ENCODE measurements around the gene DISC1. TPM values are rescaled to one million over a fixed set of nuclear protein-coding genes. Genes with fewer than 3 reads are reported as not detected.
"Not testable (repeated sequence)": the region's sequence is repeated elsewhere in the genome, so short reads cannot be mapped to it uniquely, and the experiment has no call there.

DISC1 gene
- total RNA-seq, 5 donors from 2014 or later (not counting 1 experiment from before 2014, with no cell fraction given): 12.9 to 37.0 (median 14.6) TPM

GRCh38 chr1:231776010-231776756 lies 149.6 kb downstream of the DISC1 start:
- POLR2A ChIA-PET: interaction anchor here in 1 of 2 donors (0.6 kb wide), 1 partner anchor 9 kb away, joined by 4 read pairs; no protein-coding TSS in a partner anchor
- CTCF ChIA-PET: interaction anchor here in 1 of 2 donors (1.0 kb wide), 1 partner anchor 19 kb away, joined by 3 read pairs; no protein-coding TSS in a partner anchor
- Mint-ChIP-seq H3K27me3 (no peaks in the 10 kb centered on the region), H3K27ac (no peak overlapping the region), H3K4me3 (no peak overlapping the region), H3K9me3 (no peaks in the 10 kb centered on the region), H3K4me1 (no peaks in the 10 kb centered on the region), H3K36me3 (peaks cover 42% of the 10 kb centered on the region)
- H3K27me3 ChIP-seq (replicated peaks in 1 of 2; ENCODE audit: control insufficient read depth in 2 of 2, extremely low read depth in 1 of 2, insufficient read depth in 2 of 2, low read length in 1 of 2): no peaks in the 10 kb centered on the region
- no peak for DNase-seq
- no peak overlapping the region for H3K4me3 ChIP-seq (ENCODE audit: control insufficient read depth in 1 of 2, extremely low read depth in 1 of 2, low read length in 1 of 2)
- H3K27ac ChIP-seq (ENCODE audit: low read length): no peak overlapping the region
- H3K36me3 ChIP-seq (ENCODE audit: control insufficient read depth in 2 of 2, extremely low read depth in 1 of 2, insufficient read depth in 1 of 2, low read length in 1 of 2): peaks cover 8 to 11% of the 10 kb centered on the region in 2 donors
- WGBS (ENCODE audit: insufficient coverage): 81% methylated on average over 6 of the region's 10 CpGs
- no peak for ATAC-seq (replicated peaks in 1 of 4)
- H3K4me1 ChIP-seq (ENCODE audit: control insufficient read depth in 1 of 2, extremely low read depth in 1 of 2, insufficient read depth in 2 of 2, low read length in 2 of 2): no peaks in the 10 kb centered on the region
- no peaks in the 10 kb centered on the region for H3K9me3 ChIP-seq

- H3K36me3 ChIP-seq (ENCODE audit: control insufficient read depth in 2 of 2, extremely low read depth in 1 of 2, insufficient read depth in 1 of 2, low read length in 1 of 2): peaks cover 5 to 8% of the 10 kb centered on the region in 2 donors
- 90% methylated on average over 3 of the region's 5 CpGs for WGBS (ENCODE audit: insufficient coverage)
- POLR2A ChIA-PET: interaction anchor here in 1 of 2 donors (0.6 kb wide), 1 partner anchor 9 kb away, joined by 4 read pairs; no protein-coding TSS in a partner anchor
- H3K36me3 Mint-ChIP-seq: peaks cover 39% of the 10 kb centered on the region
- no peak overlapping the region for H3K27ac ChIP-seq (ENCODE audit: low read length)
- no peak overlapping the region for H3K4me3 Mint-ChIP-seq
- H3K9me3 ChIP-seq: no peaks in the 10 kb centered on the region
- no peak overlapping the region for H3K4me3 ChIP-seq (ENCODE audit: control insufficient read depth in 1 of 2, extremely low read depth in 1 of 2, low read length in 1 of 2)
- no peaks in the 10 kb centered on the region for H3K27me3 ChIP-seq (replicated peaks in 1 of 2; ENCODE audit: control insufficient read depth in 2 of 2, extremely low read depth in 1 of 2, insufficient read depth in 2 of 2, low read length in 1 of 2)
- ATAC-seq (replicated peaks in 1 of 4) (no peak), DNase-seq (no peak)
- H3K4me1 Mint-ChIP-seq: no peaks in the 10 kb centered on the region
- H3K27ac Mint-ChIP-seq: no peak overlapping the region
- CTCF ChIA-PET: interaction anchor here in 1 of 2 donors (1.0 kb wide), 1 partner anchor 20 kb away, joined by 3 read pairs; no protein-coding TSS in a partner anchor
- no peaks in the 10 kb centered on the region for H3K27me3 Mint-ChIP-seq
- H3K9me3 Mint-ChIP-seq: no peaks in the 10 kb centered on the region
- H3K4me1 ChIP-seq (ENCODE audit: control insufficient read depth in 1 of 2, extremely low read depth in 1 of 2, insufficient read depth in 2 of 2, low read length in 2 of 2): no peaks in the 10 kb centered on the region
Observed at GRCh38 chr1:231776757-231777062, 150.1 kb downstream of the DISC1 start.

- no peaks in the 10 kb centered on the region for H3K4me1 Mint-ChIP-seq
- no peaks in the 10 kb centered on the region for H3K27me3 Mint-ChIP-seq
- H3K4me3 Mint-ChIP-seq: no peak overlapping the region
- ATAC-seq (replicated peaks in 1 of 4): no peak
- no peaks in the 10 kb centered on the region for H3K9me3 ChIP-seq
- H3K36me3 Mint-ChIP-seq: peaks cover 28% of the 10 kb centered on the region
- no peaks in the 10 kb centered on the region for H3K9me3 Mint-ChIP-seq
- no peak overlapping the region for H3K27ac Mint-ChIP-seq
- no peaks in the 10 kb centered on the region for H3K27me3 ChIP-seq (replicated peaks in 1 of 2; ENCODE audit: control insufficient read depth in 2 of 2, extremely low read depth in 1 of 2, insufficient read depth in 2 of 2, low read length in 1 of 2)
- peaks cover 0 to 8% of the 10 kb centered on the region in 2 donors for H3K36me3 ChIP-seq (ENCODE audit: control insufficient read depth in 2 of 2, extremely low read depth in 1 of 2, insufficient read depth in 1 of 2, low read length in 1 of 2)
- WGBS (ENCODE audit: insufficient coverage): 65% methylated on average over 4 of the region's 9 CpGs
- no peak for DNase-seq
- no peak overlapping the region for H3K27ac ChIP-seq (ENCODE audit: low read length)
- POLR2A ChIA-PET: no interaction called here
- H3K4me3 ChIP-seq (ENCODE audit: control insufficient read depth in 1 of 2, extremely low read depth in 1 of 2, low read length in 1 of 2): no peak overlapping the region
- H3K4me1 ChIP-seq (ENCODE audit: control insufficient read depth in 1 of 2, extremely low read depth in 1 of 2, insufficient read depth in 2 of 2, low read length in 2 of 2): no peaks in the 10 kb centered on the region
- CTCF ChIA-PET: no interaction called here
Observed at GRCh38 chr1:231778009-231778719, 151.6 kb downstream of the DISC1 start.

GRCh38 chr1:231779081-231779480 lies 152.5 kb downstream of the DISC1 start:
- Histone ChIP-seq H3K4me3 (ENCODE audit: control insufficient read depth in 1 of 2, extremely low read depth in 1 of 2, low read length in 1 of 2) (no peak overlapping the region), H3K36me3 (ENCODE audit: control insufficient read depth in 2 of 2, extremely low read depth in 1 of 2, insufficient read depth in 1 of 2, low read length in 1 of 2) (peaks cover 0 to 8% of the 10 kb centered on the region in 2 donors), H3K4me1 (ENCODE audit: control insufficient read depth in 1 of 2, extremely low read depth in 1 of 2, insufficient read depth in 2 of 2, low read length in 2 of 2) (no peaks in the 10 kb centered on the region), H3K27me3 (replicated peaks in 1 of 2; ENCODE audit: control insufficient read depth in 2 of 2, extremely low read depth in 1 of 2, insufficient read depth in 2 of 2, low read length in 1 of 2) (no peaks in the 10 kb centered on the region), H3K27ac (ENCODE audit: low read length) (no peak overlapping the region), H3K9me3 (no peaks in the 10 kb centered on the region)
- Mint-ChIP-seq H3K27me3 (no peaks in the 10 kb centered on the region), H3K36me3 (peaks cover 21% of the 10 kb centered on the region), H3K9me3 (no peaks in the 10 kb centered on the region), H3K27ac (no peak overlapping the region), H3K4me3 (no peak overlapping the region), H3K4me1 (no peaks in the 10 kb centered on the region)
- ATAC-seq (replicated peaks in 1 of 4): no peak
- WGBS (ENCODE audit: insufficient coverage): 95% methylated on average over 3 of the region's 3 CpGs
- ChIA-PET POLR2A (no interaction called here), CTCF (interaction anchor here in 1 of 2 donors (1.0 kb wide), 1 partner anchor 22 kb away, joined by 5 read pairs; no protein-coding TSS in a partner anchor)
- no peak for DNase-seq

GRCh38 chr1:231781892-231782291 lies 155.3 kb downstream of the DISC1 start:
- Mint-ChIP-seq H3K36me3 (peaks cover 11% of the 10 kb centered on the region), H3K9me3 (no peaks in the 10 kb centered on the region), H3K4me1 (no peaks in the 10 kb centered on the region), H3K4me3 (no peak overlapping the region), H3K27ac (no peak overlapping the region), H3K27me3 (no peaks in the 10 kb centered on the region)
- no peak for DNase-seq
- ATAC-seq (replicated peaks in 1 of 4): no peak
- POLR2A ChIA-PET: no interaction called here
- H3K9me3 ChIP-seq: no peaks in the 10 kb centered on the region
- no peaks in the 10 kb centered on the region for H3K4me1 ChIP-seq (ENCODE audit: control insufficient read depth in 1 of 2, extremely low read depth in 1 of 2, insufficient read depth in 2 of 2, low read length in 2 of 2)
- H3K36me3 ChIP-seq (ENCODE audit: control insufficient read depth in 2 of 2, extremely low read depth in 1 of 2, insufficient read depth in 1 of 2, low read length in 1 of 2): peaks cover 0 to 8% of the 10 kb centered on the region in 2 donors
- H3K27ac ChIP-seq (ENCODE audit: low read length): no peak overlapping the region
- no peak overlapping the region for H3K4me3 ChIP-seq (ENCODE audit: control insufficient read depth in 1 of 2, extremely low read depth in 1 of 2, low read length in 1 of 2)
- CTCF ChIA-PET: no interaction called here
- H3K27me3 ChIP-seq (replicated peaks in 1 of 2; ENCODE audit: control insufficient read depth in 2 of 2, extremely low read depth in 1 of 2, insufficient read depth in 2 of 2, low read length in 1 of 2): no peaks in the 10 kb centered on the region
- WGBS (ENCODE audit: insufficient coverage): no CpG with 5 or more reads among the region's 2 CpGs

- POLR2A ChIA-PET: interaction anchor here in 1 of 2 donors (0.7 kb wide), 1 partner anchor 637 kb away, joined by 5 read pairs; no protein-coding TSS in a partner anchor
- not testable (repeated sequence) for H3K27ac Mint-ChIP-seq; H3K4me1 ChIP-seq (ENCODE audit: control insufficient read depth in 1 of 2, extremely low read depth in 1 of 2, insufficient read depth in 2 of 2, low read length in 2 of 2)
Observed at GRCh38 chr1:231785073-231785472, 158.5 kb downstream of the DISC1 start.

More at GRCh38 chr1:231785073-231785472, 158.5 kb downstream of the DISC1 start:
- no CpG with 5 or more reads among the region's 2 CpGs for WGBS (ENCODE audit: insufficient coverage)
- H3K27me3 Mint-ChIP-seq; H3K4me1 Mint-ChIP-seq; DNase-seq; H3K9me3 ChIP-seq; CTCF ChIA-PET; H3K27ac ChIP-seq (ENCODE audit: low read length); H3K36me3 ChIP-seq (ENCODE audit: control insufficient read depth in 2 of 2, extremely low read depth in 1 of 2, insufficient read depth in 1 of 2, low read length in 1 of 2); ATAC-seq (replicated peaks in 1 of 4); H3K4me3 Mint-ChIP-seq; H3K27me3 ChIP-seq (replicated peaks in 1 of 2; ENCODE audit: control insufficient read depth in 2 of 2, extremely low read depth in 1 of 2, insufficient read depth in 2 of 2, low read length in 1 of 2); H3K4me3 ChIP-seq (ENCODE audit: control insufficient read depth in 1 of 2, extremely low read depth in 1 of 2, low read length in 1 of 2); H3K9me3 Mint-ChIP-seq: not testable (repeated sequence)
- H3K36me3 Mint-ChIP-seq: peaks cover 23% of the 10 kb centered on the region

Data from T-cell (primary cell).